DND-41 (cell line): ENCODE data around the gene NPAS2.

Source experiments
- ATAC-seq: fragments of 200-7000 bp; cut with Tn5 transposase; 3 replicates; pipeline ENCODE4 v1.9.1; 2021; ENCODE audit warnings: low read depth; ENCODE audit not compliant: insufficient read depth
- DNase-seq: peaks from one replicate; pipeline ENCODE4 v3.0.0-alpha.2; 2020
- H2AFZ ChIP-seq: 2 replicates; pipeline ENCODE4 v1.6.0; 2012; ENCODE audit warnings: low read depth, low read length
- H3K27ac ChIP-seq: 2 replicates; pipeline ENCODE4 v1.5.1; 2012; ENCODE audit warnings: low read length, inconsistent platforms
- H3K27me3 ChIP-seq: fragments of 200-600 bp; sonication (generic); 2 replicates; pipeline ENCODE4 v1.6.0; 2012; ENCODE audit warnings: low read length, mild to moderate bottlenecking, inconsistent platforms; ENCODE audit not compliant: insufficient read depth, poor library complexity
- H3K36me3 ChIP-seq: 2 replicates; pipeline ENCODE4 v1.5.1; 2012; ENCODE audit warnings: low read length, inconsistent platforms; ENCODE audit not compliant: insufficient read depth
- H3K4me1 ChIP-seq: 2 replicates; pipeline ENCODE4 v1.5.1; 2012; ENCODE audit warnings: mild to moderate bottlenecking, low read length; ENCODE audit not compliant: insufficient read depth
- H3K4me2 ChIP-seq: 2 replicates; pipeline ENCODE4 v1.6.0; 2012; ENCODE audit warnings: mild to moderate bottlenecking, moderate library complexity, low read length, inconsistent platforms; ENCODE audit not compliant: insufficient read depth
- H3K4me3 ChIP-seq, 2 experiments: fragments of 200-600 bp in 1 of 2; shearing (Covaris generic) in 1 of 2; 2 replicates each; pipeline ENCODE4 v1.5.1; 2012 to 2016; ENCODE audit warnings: inconsistent platforms in 2 of 2, low read length in 2 of 2, mild to moderate bottlenecking in 2 of 2, low read depth in 1 of 2, moderate library complexity in 1 of 2
- H3K79me2 ChIP-seq: 2 replicates; pipeline ENCODE4 v1.6.0; 2012; ENCODE audit warnings: low read length, inconsistent platforms; ENCODE audit not compliant: insufficient read depth
- H3K9ac ChIP-seq: 2 replicates; pipeline ENCODE4 v1.6.0; 2012; ENCODE audit warnings: low read depth, mild to moderate bottlenecking, inconsistent platforms, low read length, moderate library complexity
- H3K9me3 ChIP-seq: 2 replicates; pipeline ENCODE4 v1.5.1; 2012; ENCODE audit warnings: low read length, moderate library complexity, mild to moderate bottlenecking, inconsistent platforms; ENCODE audit not compliant: insufficient read depth, severe bottlenecking
- H4K20me1 ChIP-seq: 2 replicates; pipeline ENCODE4 v1.6.0; 2012; ENCODE audit warnings: low read length; ENCODE audit not compliant: insufficient read depth
- CTCF ChIP-seq: IDR thresholded peaks from 2 replicates; pipeline ENCODE4 v1.5.1; 2012; ENCODE audit warnings: borderline replicate concordance, low read length, moderate library complexity, mild to moderate bottlenecking; ENCODE audit not compliant: poor library complexity, severe bottlenecking; ENCODE audit errors: extremely low read depth
- EZH2 ChIP-seq: IDR thresholded peaks from 3 replicates; pipeline ENCODE4 v1.6.1; 2012; ENCODE audit warnings: borderline replicate concordance, low read depth, mild to moderate bottlenecking, moderate library complexity, low read length, inconsistent platforms; ENCODE audit not compliant: severe bottlenecking

NPAS2 gene

DNA sequence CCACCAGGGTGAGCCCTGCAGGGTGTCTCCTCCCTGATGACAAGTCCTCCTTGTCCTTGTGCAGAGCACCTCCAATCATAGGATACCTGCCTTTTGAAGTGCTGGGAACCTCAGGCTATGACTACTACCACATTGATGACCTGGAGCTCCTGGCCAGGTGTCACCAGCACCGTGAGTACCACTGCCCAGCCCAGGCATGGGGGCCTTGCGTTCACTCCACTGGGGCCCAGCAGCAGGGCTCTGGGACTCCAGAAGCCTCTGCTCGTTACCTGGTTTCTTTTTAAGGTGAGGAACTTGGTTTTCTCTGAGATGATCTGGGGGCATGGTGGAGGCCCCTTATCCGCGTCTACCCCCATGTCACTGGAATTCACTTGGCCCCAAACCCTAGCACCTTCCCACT is 145.7 kb downstream of the NPAS2 start:
- no peaks in the 10 kb centered on the region for H3K36me3 ChIP-seq
- no peaks in the 10 kb centered on the region for H3K9me3 ChIP-seq
- DNase-seq (no peak), ATAC-seq (no peak)
- no peaks in the 10 kb centered on the region for H4K20me1 ChIP-seq
- no peaks in the 10 kb centered on the region for H3K4me1 ChIP-seq
- H3K9ac ChIP-seq, result no peak overlapping the region
- H3K4me2 ChIP-seq, result no peak overlapping the region
- no peak overlapping the region for H2AFZ ChIP-seq
- no peaks in the 10 kb centered on the region for H3K27me3 ChIP-seq
- TF ChIP-seq EZH2, result no peak
- TF ChIP-seq CTCF, result no peak
- no peaks in the 10 kb centered on the region for H3K79me2 ChIP-seq
- no peak overlapping the region for H3K27ac ChIP-seq
- no peak overlapping the region for H3K4me3 ChIP-seq

- TF ChIP-seq CTCF (no peak), EZH2 (no peak)
- Histone ChIP-seq H3K36me3 (no peaks in the 10 kb centered on the region), H3K27me3 (no peaks in the 10 kb centered on the region), H3K4me2 (no peak overlapping the region), H2AFZ (no peak overlapping the region), H4K20me1 (no peaks in the 10 kb centered on the region), H3K9me3 (no peaks in the 10 kb centered on the region), H3K79me2 (no peaks in the 10 kb centered on the region), H3K4me3 (no peak overlapping the region), H3K9ac (no peak overlapping the region), H3K4me1 (no peaks in the 10 kb centered on the region), H3K27ac (no peak overlapping the region)
- ATAC-seq (no peak), DNase-seq (no peak)
Observed at GRCh38 chr2:100967716-100968115, 147.8 kb downstream of the NPAS2 start.

- Histone ChIP-seq H3K4me1 (no peaks in the 10 kb centered on the region), H2AFZ (no peak overlapping the region), H3K9ac (no peak overlapping the region), H3K4me2 (no peak overlapping the region), H3K27ac (no peak overlapping the region), H3K27me3 (no peaks in the 10 kb centered on the region), H3K79me2 (no peaks in the 10 kb centered on the region), H3K36me3 (no peaks in the 10 kb centered on the region), H3K4me3 (no peak overlapping the region), H4K20me1 (no peaks in the 10 kb centered on the region), H3K9me3 (no peaks in the 10 kb centered on the region)
- no peak for ATAC-seq
- DNase-seq, result no peak
- TF ChIP-seq EZH2 (no peak), CTCF (no peak)
Observed at GRCh38 chr2:100968146-100969145, 148.5 kb downstream of the NPAS2 start.

DNA sequence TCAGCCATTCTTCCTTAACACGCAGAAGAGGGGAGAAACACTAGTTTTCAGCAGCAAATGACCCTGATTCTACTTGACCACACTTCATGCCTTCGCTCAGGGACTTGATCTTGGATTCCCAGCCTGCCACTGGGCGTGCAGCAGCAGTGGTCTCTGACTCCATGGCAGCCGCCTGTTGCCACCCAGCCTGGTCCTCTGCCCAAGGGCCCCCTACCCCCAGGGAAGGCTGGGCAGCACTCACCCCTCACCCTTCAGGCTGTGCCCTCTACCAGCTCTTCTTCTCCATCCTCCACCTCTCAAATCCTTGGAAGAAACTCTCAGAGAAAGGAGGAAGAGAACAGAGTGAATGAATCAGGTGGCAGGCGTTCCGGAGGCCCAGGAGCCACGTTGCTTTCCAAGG is 150.1 kb downstream of the NPAS2 start:
- DNase-seq (no peak), ATAC-seq (no peak)
- no peak overlapping the region for H3K4me3 ChIP-seq
- H2AFZ ChIP-seq, result no peak overlapping the region
- H3K4me2 ChIP-seq, result no peak overlapping the region
- 0 out of 2 replicates have a peak, but pooled peaks cover 4% of the 10 kb centered on the region for H3K36me3 ChIP-seq
- H3K27me3 ChIP-seq, result no peaks in the 10 kb centered on the region
- no peak overlapping the region for H3K27ac ChIP-seq
- no peak overlapping the region for H3K9ac ChIP-seq
- TF ChIP-seq CTCF, result no peak
- no peak for TF ChIP-seq EZH2
- H3K4me1 ChIP-seq, result no peaks in the 10 kb centered on the region
- no peaks in the 10 kb centered on the region for H3K9me3 ChIP-seq
- H3K79me2 ChIP-seq, result no peaks in the 10 kb centered on the region
- H4K20me1 ChIP-seq, result no peaks in the 10 kb centered on the region
